22Rv1 (cell line): ENCODE data around the gene RFC3.

ENCODE experiments used
- ZFX ChIP-seq: fragments of 450-650 bp; IDR thresholded peaks from 2 replicates; pipeline ENCODE4 v1.6.1; 2017; ENCODE audit warnings: antibody characterized with exemption, borderline replicate concordance
- TF ChIP-seq, protein P1 (sequence below): fragments of 450-650 bp; IDR thresholded peaks from 2 replicates; pipeline ENCODE4 v1.5.1; 2017; ENCODE audit warnings: mild to moderate bottlenecking

- TF ChIP-seq, protein P1, sequence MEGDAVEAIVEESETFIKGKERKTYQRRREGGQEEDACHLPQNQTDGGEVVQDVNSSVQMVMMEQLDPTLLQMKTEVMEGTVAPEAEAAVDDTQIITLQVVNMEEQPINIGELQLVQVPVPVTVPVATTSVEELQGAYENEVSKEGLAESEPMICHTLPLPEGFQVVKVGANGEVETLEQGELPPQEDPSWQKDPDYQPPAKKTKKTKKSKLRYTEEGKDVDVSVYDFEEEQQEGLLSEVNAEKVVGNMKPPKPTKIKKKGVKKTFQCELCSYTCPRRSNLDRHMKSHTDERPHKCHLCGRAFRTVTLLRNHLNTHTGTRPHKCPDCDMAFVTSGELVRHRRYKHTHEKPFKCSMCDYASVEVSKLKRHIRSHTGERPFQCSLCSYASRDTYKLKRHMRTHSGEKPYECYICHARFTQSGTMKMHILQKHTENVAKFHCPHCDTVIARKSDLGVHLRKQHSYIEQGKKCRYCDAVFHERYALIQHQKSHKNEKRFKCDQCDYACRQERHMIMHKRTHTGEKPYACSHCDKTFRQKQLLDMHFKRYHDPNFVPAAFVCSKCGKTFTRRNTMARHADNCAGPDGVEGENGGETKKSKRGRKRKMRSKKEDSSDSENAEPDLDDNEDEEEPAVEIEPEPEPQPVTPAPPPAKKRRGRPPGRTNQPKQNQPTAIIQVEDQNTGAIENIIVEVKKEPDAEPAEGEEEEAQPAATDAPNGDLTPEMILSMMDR, result peak; percentile 15; the same call in 1 of the 2 replicates
- TF ChIP-seq ZFX, result no peak
These were observed 56.9 kb downstream of the RFC3 start for GRCh38 chr13:33874871-33875270.
